Heart right ventricle (tissue), 16 donors: Measurements from ENCODE around the gene CD40. TPM values are rescaled to one million over a fixed set of nuclear protein-coding genes. Genes with fewer than 3 reads are reported as not detected.
"Not testable (repeated sequence)": the region's sequence is repeated elsewhere in the genome, so short reads cannot be mapped to it uniquely, and the experiment has no call there.

ENCODE experiments used
- ATAC-seq, 8 donors: fragments of 200-7000 bp; cut with Tn5 transposase; one replicate each; pipeline ENCODE4 v1.9.1; 2020; ENCODE audit warnings: mild to moderate bottlenecking in 8 of 8, moderate library complexity in 8 of 8, moderate number of reproducible peaks in 1 of 8
- DNase-seq, 2 donors: peaks; one replicate each; pipeline ENCODE4 v3.0.0-alpha.2; 2020
- H3K27ac ChIP-seq, 10 donors: fragments of 200-600 bp; sonication (generic) in 2 of 10; one replicate each; pipeline versions ENCODE4 v1.5.0 to v1.8.0; 2020 to 2022; ENCODE audit warnings: mild to moderate bottlenecking in 3 of 10
- H3K27me3 ChIP-seq, 7 donors: fragments of 200-600 bp; one replicate each; pipeline ENCODE4 v1.8.0; 2021 to 2022; ENCODE audit warnings: mild to moderate bottlenecking in 2 of 7
- H3K36me3 ChIP-seq, 9 donors: fragments of 200-600 bp; sonication (generic) in 1 of 9; one replicate each; pipeline versions ENCODE4 v1.5.0 to v1.8.0; 2020 to 2022; ENCODE audit warnings: mild to moderate bottlenecking in 2 of 9
- H3K4me1 ChIP-seq, 9 donors: fragments of 200-600 bp; sonication (generic) in 1 of 9; one replicate each; pipeline versions ENCODE4 v1.5.0 to v1.8.0; 2020 to 2022; ENCODE audit warnings: mild to moderate bottlenecking in 4 of 9
- H3K4me3 ChIP-seq, 10 donors: fragments of 200-600 bp; sonication (generic) in 2 of 10; one replicate each; pipeline versions ENCODE4 v1.5.0 to v1.8.0; 2020 to 2022; ENCODE audit warnings: mild to moderate bottlenecking in 7 of 10, moderate library complexity in 2 of 10
- H3K9me3 ChIP-seq, 11 donors: fragments of 200-600 bp in 10 of 11; sonication (generic) in 2 of 11; one replicate each; pipeline versions ENCODE4 v1.5.0 to v1.8.0; 2013 to 2022; ENCODE audit warnings: mild to moderate bottlenecking in 2 of 11, control low read depth in 1 of 11, moderate library complexity in 1 of 11
- CTCF ChIP-seq, 9 donors: fragments of 200-600 bp; sonication (generic) in 2 of 9; IDR thresholded peaks; one replicate each; pipeline versions ENCODE4 v1.5.0 to v1.8.0; 2021 to 2022; ENCODE audit warnings: antibody characterized with exemption in 9 of 9, mild to moderate bottlenecking in 5 of 9, moderate library complexity in 1 of 9
- WGBS, 2 donors: extraction: QIAGEN DNeasy Blood & Tissue Kit; methylation state at CpG; one replicate each; pipeline ENCODE4 v1.1.7; 2013; ENCODE audit warnings: inconsistent platforms in 1 of 2; 5-methylcytosine and 5-hydroxymethylcytosine counted together
- intact Hi-C, 10 donors: fragments of 100-400 bp; cut with DNase I; formaldehyde crosslinking; loops; one replicate each; pipeline versions ENCODE4 v1.11.1 to v1.14.2; 2022
- polyA plus RNA-seq, 2 donors: library from polyadenylated mRNA; stranded (reverse); fragments of 200-250 nt; gene quantifications; one replicate each; pipeline ENCODE4 v1.2.3, GENCODE V29; 2013
- total RNA-seq, 10 donors: library from RNA; stranded (reverse); fragmentation: NEBNext Ultra II Directional in 3 of 10; extraction: Animal tissue kit (Norgen Biotek cat#: 25700) in 3 of 10; gene quantifications; one replicate each; pipeline versions ENCODE4 v1.2.1 to v1.2.4, GENCODE V29; 2021 to 2023
- donor health status: Arrhythmogenic right ventricular cardiomyopathy.
- donor health status: ischemic (EF 13 %, LVEDD 7.1; RV severe dilation, severe dysfunction).
- donor health status: healthy with polysubstance abuse.
- donor health status: DM: no; HTN: yes; CAD: no.
- donor health status: DM: no; HTN: no; CAD: no.
- donor health status: ischemic (EF 25% LVEDD 6.9; RV normal size, moderate dysfunction).
- donor health status: ischemic (EF 25% LVEDD 5.7; RV mildly dilated, moderate dysfunction).
- donor health status: healthy.
- donor health status: DM: yes; HTN: yes; CAD: no.
- donor health status: Ischemic cardiomyopathy.
- donor health status: ischemic (EF 35%, LVEDD 5.7; RV mildly dilated, moderate dysfunction).
- donor health status: nonischemic (EF 11% LVEDD 7.7; RV severe dilation, severe dysfunction).
- donor health status: DM: yes; HTN: yes; CAD: no.
- donor health status: PGD.
- donor health status: ischemic (EF 29% LVEDD 5.4; RV normal size, mild dysfunction).
- donor health status: nonischemic (EF 23%, LVEDD 6.1; RV moderate dilation, normal function).

The CD40 gene
- total and polyA plus RNA-seq, 12 donors, result 2.6 to 25.0 (median 7.2) TPM

- no peaks in the 10 kb centered on the region for H3K9me3 ChIP-seq
- ATAC-seq, result peak; percentile 31 to 70 (median 56)
- intact Hi-C loops, result loop anchor here in 3 of 10 donors (5.0 to 10.0 kb wide), 3 partner anchors 64 to 114 kb away; partner anchors contain the start of genes SLC12A5 (in 1 of the 3) and ZNF335 (in 1 of the 3)
- H3K27ac ChIP-seq, result peak overlapping the region; percentile 94 to 100 (median 98)
- no peaks in the 10 kb centered on the region for H3K36me3 ChIP-seq
- H3K27me3 ChIP-seq, result no peaks in the 10 kb centered on the region
- 0 to 1% methylated on average over 31 of the region's 31 CpGs for WGBS, 2 donors
- H3K4me1 ChIP-seq, result peaks cover 4 to 59% (median 52%) of the 10 kb centered on the region in 9 donors
- no peak for DNase-seq
- peak overlapping the region; percentile 70 to 95 (median 89) for H3K4me3 ChIP-seq
- no peak for TF ChIP-seq CTCF (IDR thresholded peaks at IDR 0.05)
Observed at GRCh38 chr20:46089167-46089416, 29.0 kb upstream of the CD40 start.

DNA sequence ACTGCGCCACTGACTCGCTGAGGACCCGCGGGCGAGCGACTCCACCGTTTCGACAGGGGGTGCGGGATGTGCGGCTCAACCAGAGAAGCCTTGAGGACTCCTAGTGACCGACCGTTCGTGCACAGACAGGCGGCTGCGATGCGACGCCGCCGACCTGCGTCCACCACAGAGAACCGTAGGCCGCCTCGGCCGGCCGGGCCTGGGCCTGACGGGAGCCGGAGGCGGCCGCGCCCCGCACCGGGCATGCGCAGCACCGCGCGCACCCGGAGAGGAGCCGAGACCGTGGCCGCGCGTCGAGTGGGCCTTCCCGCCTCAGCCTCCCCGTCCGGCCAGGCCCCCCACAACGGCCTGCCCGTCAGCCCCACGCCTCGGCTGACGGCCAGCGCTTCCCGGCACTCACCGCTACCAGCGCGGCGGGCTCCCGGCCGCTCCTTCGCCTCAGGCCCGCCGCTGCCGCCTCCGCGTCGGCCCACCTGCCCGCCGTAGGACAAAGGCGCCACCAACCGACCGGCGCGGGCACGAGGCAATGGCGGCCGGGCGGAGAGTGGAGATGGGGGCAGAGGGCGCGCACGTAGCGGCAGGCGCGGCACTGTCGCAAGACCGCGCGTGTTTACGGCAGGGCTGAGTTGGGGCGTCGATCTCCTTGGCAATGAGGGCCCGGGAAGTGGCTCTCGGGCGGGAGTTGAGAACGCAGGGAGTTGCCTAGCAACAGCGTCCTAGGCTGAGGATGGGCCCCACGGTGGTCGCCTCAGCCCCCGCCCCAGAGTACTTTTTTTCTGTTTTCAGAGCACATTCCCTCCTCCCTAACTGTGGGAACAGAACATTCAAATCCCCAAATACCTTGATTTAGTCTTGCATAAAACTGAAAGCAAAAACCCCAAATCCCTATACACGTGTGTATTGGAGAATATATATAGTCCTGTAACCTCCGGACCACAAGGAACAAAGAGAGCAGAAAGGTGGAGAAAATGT, 28.4 kb upstream of the CD40 start, which contains the start of gene NCOA5:
NCOA5 (minus strand) TSS at position 546 of the 972 bp plus-strand sequence. CDS start 10,538 bp downstream, outside the sequence.
- peak; percentile 95 to 99 (median 98) for ATAC-seq
- Histone ChIP-seq H3K27me3 (no peaks in the 10 kb centered on the region), H3K27ac (peak within 1 kb of the TSS; percentile 94 to 100 (median 98)), H3K36me3 (no peaks in the 10 kb centered on the region), H3K4me3 (peak within 1 kb of the TSS; percentile 70 to 95 (median 89)), H3K9me3 (no peaks in the 10 kb centered on the region), H3K4me1 (peaks cover 4 to 53% (median 46%) of the 10 kb centered on the region in 9 donors)
- TF ChIP-seq CTCF (IDR thresholded peaks at IDR 0.05), result peak in 6 of 9 donors; percentile 33 to 60 (median 50)
- DNase-seq, result peak; percentile 96 to 97
- WGBS, 2 donors, result 0 to 1% methylated on average over 98 to 100 of the region's 100 CpGs
- intact Hi-C loops, result loop anchor here in 4 of 10 donors (5.0 to 10.0 kb wide), 4 partner anchors 65 to 115 kb away; partner anchors contain the start of genes SLC12A5 (in 1 of the 4) and ZNF335 (in 1 of the 4)

DNA sequence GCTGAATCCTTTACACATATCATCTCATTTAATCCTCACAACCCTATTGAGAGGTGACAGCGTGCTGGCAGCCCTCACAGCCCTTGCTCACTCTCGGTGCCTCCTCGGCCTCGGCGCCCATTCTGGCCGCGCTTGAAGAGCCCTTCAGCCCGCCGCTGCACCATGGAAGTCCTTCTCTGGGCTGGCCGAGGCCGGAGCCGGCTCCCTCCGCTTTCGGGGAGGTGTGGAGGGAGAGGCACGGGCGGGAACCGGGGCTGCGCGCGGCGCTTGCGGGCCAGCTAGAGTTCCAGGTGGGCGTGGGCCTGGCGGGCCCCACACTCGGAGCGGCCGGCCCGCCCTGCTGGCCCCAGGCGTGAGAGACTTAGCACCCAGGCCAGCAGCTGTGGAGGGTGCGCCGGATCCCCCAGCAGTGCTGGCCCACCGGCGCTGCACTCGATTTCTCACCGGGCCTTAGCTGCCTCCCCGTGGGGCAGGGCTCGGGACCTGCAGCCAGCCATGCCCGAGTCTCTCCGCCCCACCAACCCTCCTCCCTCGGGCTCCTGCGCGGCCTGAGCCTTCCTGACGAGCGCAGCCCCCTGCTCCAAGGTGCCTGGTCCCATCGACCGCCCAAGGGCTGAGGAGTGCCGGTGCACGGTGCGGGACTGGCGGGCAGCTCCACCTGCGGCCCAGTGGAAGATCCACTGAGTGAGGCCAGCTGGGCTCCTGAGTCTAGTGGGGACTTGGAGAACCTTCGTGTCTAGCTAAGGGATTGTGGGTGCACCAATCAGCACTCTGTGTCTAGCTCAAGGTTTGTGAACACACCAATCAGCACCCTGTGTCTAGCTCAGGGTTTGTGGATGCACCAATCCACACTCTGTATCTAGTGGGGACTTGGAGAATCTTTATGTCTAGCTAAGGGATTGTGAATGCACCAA, 26.2 kb upstream of the CD40 start:
- H3K4me1 ChIP-seq, result peaks cover 4 to 31% (median 25%) of the 10 kb centered on the region in 9 donors
- not testable (repeated sequence) for DNase-seq, H3K4me3 ChIP-seq, H3K27me3 ChIP-seq, H3K27ac ChIP-seq, H3K9me3 ChIP-seq, H3K36me3 ChIP-seq, ATAC-seq
- intact Hi-C loops, result loop anchor here in 1 of 10 donors (5.0 kb wide), 1 partner anchor 115 kb away; no protein-coding TSS in a partner anchor
- WGBS, 2 donors, result 94 to 95% methylated on average over 52 of the region's 52 CpGs

- peaks cover 0 to 14% (median 9%) of the 10 kb centered on the region in 9 donors for H3K4me1 ChIP-seq
- no peaks in the 10 kb centered on the region for H3K36me3 ChIP-seq
- no peak overlapping the region for H3K4me3 ChIP-seq
- TF ChIP-seq CTCF (IDR thresholded peaks at IDR 0.05), result no peak
- H3K27ac ChIP-seq, result no peak overlapping the region
- DNase-seq (no peak), ATAC-seq (no peak)
- H3K9me3 ChIP-seq, result no peaks in the 10 kb centered on the region
- intact Hi-C loops, result loop anchor here in 1 of 10 donors (5.0 kb wide), 1 partner anchor 116 kb away; no protein-coding TSS in a partner anchor
- H3K27me3 ChIP-seq, result peaks cover 0 to 23% (median 16%) of the 10 kb centered on the region in 7 donors
- WGBS, 2 donors, result 75 to 77% methylated on average over 2 of the region's 2 CpGs
Observed at GRCh38 chr20:46093531-46093930, 24.6 kb upstream of the CD40 start.
